Testis (tissue), 3 donors: ENCODE measurements around the gene CYSLTR1. TPM values are rescaled to one million over a fixed set of nuclear protein-coding genes. Genes with fewer than 3 reads are reported as not detected.
"Not testable (repeated sequence)": the region's sequence is repeated elsewhere in the genome, so short reads cannot be mapped to it uniquely, and the experiment has no call there.

Experiments
- DNase-seq: peaks from one replicate; pipeline ENCODE4 v3.0.0-alpha.2; 2019
- H3K27ac ChIP-seq, 2 donors: fragments of 200-600 bp; sonication (generic); one replicate each; pipeline ENCODE4 v1.5.1; 2019
- H3K27me3 ChIP-seq: fragments of 200-600 bp; sonication (generic); one replicate; pipeline ENCODE4 v1.5.1; 2019
- H3K36me3 ChIP-seq: fragments of 200-600 bp; sonication (generic); one replicate; pipeline ENCODE4 v1.5.1; 2017; ENCODE audit warnings: low read depth; ENCODE audit errors: missing control alignments
- H3K4me1 ChIP-seq: fragments of 200-600 bp; sonication (generic); one replicate; pipeline ENCODE4 v1.5.1; 2019
- H3K4me3 ChIP-seq, 2 donors: fragments of 200-600 bp; sonication (generic); one replicate each; pipeline ENCODE4 v1.5.1; 2017 to 2019
- H3K9me3 ChIP-seq: fragments of 200-600 bp; sonication (generic); one replicate; pipeline ENCODE4 v1.5.1; 2017
- POLR2A ChIP-seq: fragments of 450-650 bp; IDR thresholded peaks from one replicate; pipeline ENCODE4 v1.6.1; 2017; ENCODE audit warnings: antibody characterized with exemption, mild to moderate bottlenecking, moderate library complexity
- WGBS, 2 donors: methylation state at CpG; one replicate each; pipeline ENCODE4 v1.1.5; 2018; 5-methylcytosine and 5-hydroxymethylcytosine counted together
- intact Hi-C: fragments of 100-400 bp; cut with DNase I; formaldehyde crosslinking; loops from one replicate; pipeline ENCODE4 v1.15.1; 2023; ENCODE audit warnings: low total_unique reads
- polyA plus RNA-seq: library from polyadenylated mRNA; stranded (reverse); fragments of 350-450 nt; fragmentation: Illumina TruSeq; extraction: RNeasy Lipid Tissue Mini Kit (QIAGEN cat#74804); gene quantifications from one replicate; pipeline ENCODE4 v1.2.3, GENCODE V29; 2014; ENCODE audit warnings: low read depth, low replicate concordance; ENCODE audit not compliant: insufficient read depth
- total RNA-seq, 2 donors: library from RNA; depleted of rRNA; stranded (reverse); fragments of >200 nt; gene quantifications; one replicate each; pipeline ENCODE4 v1.2.3, GENCODE V29; 2016
- TF ChIP-seq, protein P1 (sequence below), 3 experiments: fragments of 450-650 bp in 2 of 3; fragments of 200-600 bp in 1 of 3; sonication (generic) in 1 of 3; IDR thresholded peaks; one replicate each; pipeline ENCODE4 v1.5.1; 2016 to 2019; ENCODE audit warnings: antibody characterized with exemption in 3 of 3, mild to moderate bottlenecking in 2 of 3, moderate library complexity in 1 of 3

The CYSLTR1 gene
- total and polyA plus RNA-seq, 3 donors from 2014 or later: 0.16 to 0.57 (median 0.19) TPM

DNA sequence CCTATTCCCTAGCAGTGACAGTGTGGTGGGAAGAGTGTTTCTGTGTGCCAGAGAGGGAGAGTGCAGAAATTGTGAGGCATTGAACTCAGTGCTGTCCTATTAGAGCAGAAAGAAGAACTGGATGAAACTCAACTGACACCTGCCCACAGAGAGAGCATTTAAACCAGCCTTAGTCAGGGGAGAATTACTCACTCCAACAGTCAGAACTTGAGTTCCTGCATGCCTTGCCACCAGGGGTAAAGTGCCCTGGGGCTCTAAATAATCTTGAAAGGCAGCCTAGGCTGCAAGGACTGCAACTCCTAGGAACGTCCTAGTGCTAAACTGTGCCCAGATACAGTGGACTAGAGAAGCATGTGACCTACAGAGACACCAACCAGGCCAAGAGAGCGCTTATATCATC is 12.8 kb downstream of the CYSLTR1 start:
- 17 to 43% methylated on average over 1 to 2 of the region's 2 CpGs for WGBS, 2 donors
- H3K36me3 ChIP-seq: no peaks in the 10 kb centered on the region
- H3K4me3 ChIP-seq: no peak overlapping the region
- H3K9me3 ChIP-seq: no peaks in the 10 kb centered on the region
- intact Hi-C loops: no loop called here
- no peaks in the 10 kb centered on the region for H3K4me1 ChIP-seq
- H3K27me3 ChIP-seq: no peaks in the 10 kb centered on the region
- DNase-seq: no peak
- no peak overlapping the region for H3K27ac ChIP-seq
- TF ChIP-seq, protein P1, sequence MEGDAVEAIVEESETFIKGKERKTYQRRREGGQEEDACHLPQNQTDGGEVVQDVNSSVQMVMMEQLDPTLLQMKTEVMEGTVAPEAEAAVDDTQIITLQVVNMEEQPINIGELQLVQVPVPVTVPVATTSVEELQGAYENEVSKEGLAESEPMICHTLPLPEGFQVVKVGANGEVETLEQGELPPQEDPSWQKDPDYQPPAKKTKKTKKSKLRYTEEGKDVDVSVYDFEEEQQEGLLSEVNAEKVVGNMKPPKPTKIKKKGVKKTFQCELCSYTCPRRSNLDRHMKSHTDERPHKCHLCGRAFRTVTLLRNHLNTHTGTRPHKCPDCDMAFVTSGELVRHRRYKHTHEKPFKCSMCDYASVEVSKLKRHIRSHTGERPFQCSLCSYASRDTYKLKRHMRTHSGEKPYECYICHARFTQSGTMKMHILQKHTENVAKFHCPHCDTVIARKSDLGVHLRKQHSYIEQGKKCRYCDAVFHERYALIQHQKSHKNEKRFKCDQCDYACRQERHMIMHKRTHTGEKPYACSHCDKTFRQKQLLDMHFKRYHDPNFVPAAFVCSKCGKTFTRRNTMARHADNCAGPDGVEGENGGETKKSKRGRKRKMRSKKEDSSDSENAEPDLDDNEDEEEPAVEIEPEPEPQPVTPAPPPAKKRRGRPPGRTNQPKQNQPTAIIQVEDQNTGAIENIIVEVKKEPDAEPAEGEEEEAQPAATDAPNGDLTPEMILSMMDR (IDR thresholded peaks at IDR 0.05): no peak
- no peak for TF ChIP-seq POLR2A

DNA sequence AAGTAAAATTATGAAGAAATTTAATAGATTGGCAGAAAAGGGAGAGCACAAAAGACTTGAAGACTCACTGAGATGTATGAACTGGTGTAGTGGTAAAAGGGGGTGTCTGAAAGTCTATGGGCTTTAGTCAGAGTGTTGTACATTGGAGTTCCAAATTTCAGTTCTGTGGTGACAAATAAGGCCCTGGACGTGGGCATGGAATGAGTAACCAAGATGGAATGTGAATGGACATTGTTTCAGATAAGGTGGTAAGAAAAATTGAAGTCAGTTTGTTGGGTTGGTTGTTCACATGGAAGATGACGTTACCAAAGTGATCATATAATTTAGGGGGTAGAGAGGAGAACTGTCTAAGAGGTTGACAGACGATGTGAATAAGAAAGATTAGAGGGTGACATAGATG is 13.9 kb downstream of the CYSLTR1 start:
- TF ChIP-seq, protein P1 (IDR thresholded peaks at IDR 0.05): no peak
- TF ChIP-seq POLR2A: no peak

DNA sequence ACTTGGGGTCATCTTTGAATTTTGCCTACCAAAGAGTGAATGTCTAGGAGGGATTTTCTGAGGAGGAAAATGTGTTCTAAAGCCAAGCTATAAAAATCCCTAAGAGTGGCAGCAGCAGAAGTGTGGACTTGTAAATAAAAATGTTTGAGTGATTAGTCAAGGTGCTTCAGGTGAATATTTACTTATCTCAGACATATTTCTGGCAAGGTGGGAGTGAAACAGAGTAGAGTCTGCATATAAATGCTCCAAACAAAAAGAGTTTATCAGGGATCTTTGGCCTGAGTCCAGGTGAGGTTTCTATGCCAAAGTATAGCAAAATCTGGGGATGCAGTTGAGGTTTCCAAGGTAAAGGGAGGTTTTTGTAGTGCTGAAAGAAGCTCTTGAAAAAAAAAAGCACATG is 19.7 kb downstream of the CYSLTR1 start:
- no peaks in the 10 kb centered on the region for H3K9me3 ChIP-seq
- intact Hi-C loops: no loop called here
- no peaks in the 10 kb centered on the region for H3K36me3 ChIP-seq
- H3K4me3 ChIP-seq: no peak overlapping the region
- no peak for TF ChIP-seq POLR2A
- TF ChIP-seq, protein P1 (IDR thresholded peaks at IDR 0.05): no peak
- H3K27me3 ChIP-seq: no peaks in the 10 kb centered on the region
- H3K27ac ChIP-seq: no peak overlapping the region
- DNase-seq: no peak
- no peaks in the 10 kb centered on the region for H3K4me1 ChIP-seq

More for the DNA sequence above, 13.9 kb downstream of the CYSLTR1 start:
- Histone ChIP-seq H3K4me1 (no peaks in the 10 kb centered on the region), H3K27me3 (no peaks in the 10 kb centered on the region), H3K4me3 (no peak overlapping the region), H3K27ac (no peak overlapping the region), H3K9me3 (no peaks in the 10 kb centered on the region), H3K36me3 (no peaks in the 10 kb centered on the region)
- DNase-seq: no peak
- 39 to 48% methylated on average over 3 of the region's 3 CpGs for WGBS, 2 donors
- intact Hi-C loops: no loop called here

DNA sequence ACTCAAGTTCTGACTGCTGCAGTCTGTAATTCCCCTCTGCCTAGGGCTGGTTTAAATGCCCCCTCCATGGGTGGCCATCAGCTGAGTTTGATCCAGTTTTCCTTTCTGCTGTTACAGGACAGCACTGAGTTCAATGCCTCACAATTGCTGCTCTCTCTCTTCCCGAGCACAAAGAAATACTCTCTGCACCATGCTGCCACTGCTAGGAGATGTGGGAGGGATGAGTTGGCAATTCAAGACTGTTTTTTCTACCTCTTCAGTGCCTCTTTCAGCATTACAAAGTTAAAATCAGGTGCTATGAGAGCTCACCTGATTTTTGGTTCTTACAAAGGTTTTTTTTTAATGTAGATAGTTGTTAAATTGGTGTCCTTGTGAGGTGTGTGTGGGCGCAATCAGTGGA is 24.3 kb downstream of the CYSLTR1 start:
- H3K4me3 ChIP-seq: no peak overlapping the region
- no peak overlapping the region for H3K27ac ChIP-seq
- WGBS, 2 donors: 61 to 79% methylated on average over 2 of the region's 2 CpGs
- H3K36me3 ChIP-seq: no peaks in the 10 kb centered on the region
- TF ChIP-seq, protein P1 (IDR thresholded peaks at IDR 0.05): no peak
- TF ChIP-seq POLR2A: no peak
- DNase-seq: no peak
- H3K27me3 ChIP-seq: no peaks in the 10 kb centered on the region
- intact Hi-C loops: no loop called here
- H3K9me3 ChIP-seq: no peaks in the 10 kb centered on the region
- H3K4me1 ChIP-seq: no peaks in the 10 kb centered on the region

DNA sequence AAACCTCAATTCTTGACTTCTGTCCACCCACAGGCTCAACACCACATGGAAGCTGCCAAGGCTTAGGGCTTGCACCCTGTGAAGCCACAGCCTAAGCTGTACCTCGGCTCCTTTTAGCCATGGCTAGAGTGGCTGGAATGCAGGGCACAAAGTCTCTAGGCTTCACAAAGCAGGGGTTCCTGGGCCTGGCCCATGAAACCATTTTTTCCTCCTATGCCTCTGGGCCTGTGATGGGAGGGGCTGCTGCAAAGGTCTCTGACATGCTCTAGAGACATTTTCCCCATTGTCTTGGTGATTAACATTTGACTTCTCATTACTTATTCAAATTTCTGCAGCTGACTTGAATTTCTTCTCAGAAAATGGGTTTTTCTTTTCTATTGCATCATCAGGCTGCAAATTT is 26.5 kb downstream of the CYSLTR1 start:
- DNase-seq, H3K36me3 ChIP-seq, H3K4me3 ChIP-seq, H3K4me1 ChIP-seq, H3K27ac ChIP-seq, intact Hi-C loops, H3K27me3 ChIP-seq, H3K9me3 ChIP-seq: not testable (repeated sequence)
- 55% methylated on average over 1 of the region's 1 CpG; no CpG with 5 or more reads in 1 of the 2 donors for WGBS, 2 donors
